K562 (cell line): ENCODE results near the gene ZNF502. TPM values are rescaled to one million over a fixed set of nuclear protein-coding genes. Genes with fewer than 3 reads are reported as not detected.

ENCODE experiments used
- CREBBP ChIP-seq: IDR thresholded peaks from one replicate; pipeline ENCODE4 v1.6.1; 2012; ENCODE audit warnings: low read depth, mild to moderate bottlenecking, control low read depth, inconsistent platforms, low read length
- CTCFL ChIP-seq: IDR thresholded peaks from 2 replicates; pipeline ENCODE4 v1.6.1; 2011; ENCODE audit warnings: borderline replicate concordance, low read depth, mild to moderate bottlenecking, moderate library complexity, low read length; ENCODE audit not compliant: insufficient read depth, poor library complexity, severe bottlenecking
- DPF2 ChIP-seq: fragments of 450-650 bp; IDR thresholded peaks from 2 replicates; pipeline ENCODE4 v1.6.1; 2016
- FOXK1 ChIP-seq: sonication (generic); formaldehyde crosslinking; IDR thresholded peaks from 2 replicates; pipeline ENCODE4 v1.8.0; 2022; ENCODE audit warnings: missing genetic modification reagents, mild to moderate bottlenecking, borderline replicate concordance
- GATAD2A ChIP-seq: fragments of 450-650 bp; IDR thresholded peaks from 2 replicates; pipeline ENCODE4 v1.6.1; 2017
- HDAC1 ChIP-seq, 2 experiments: fragments of 450-650 bp; IDR thresholded peaks; 2 replicates each; pipeline ENCODE4 v1.6.1; 2016 to 2017; ENCODE audit warnings: inconsistent platforms in 1 of 2, mild to moderate bottlenecking in 1 of 2, moderate library complexity in 1 of 2
- JUN ChIP-seq, 2 experiments: sonication (generic) in 1 of 2; formaldehyde crosslinking in 1 of 2; IDR thresholded peaks; 2 replicates each; pipeline versions ENCODE4 v1.6.1 to v1.8.0; 2012 to 2022; ENCODE audit warnings: borderline replicate concordance in 2 of 2, mild to moderate bottlenecking in 2 of 2, improper control_type of control experiment in 1 of 2, low read depth in 1 of 2, low read length in 1 of 2, missing genetic modification reagents in 1 of 2
- KDM5B ChIP-seq: fragments of 200-600 bp; sonication (generic); IDR thresholded peaks from 2 replicates; pipeline ENCODE4 v1.6.1; 2012; ENCODE audit warnings: low read depth, mild to moderate bottlenecking, moderate library complexity, low read length, control low read depth, inconsistent platforms; ENCODE audit not compliant: insufficient replicate concordance
- MITF ChIP-seq: IDR thresholded peaks from 2 replicates; pipeline ENCODE4 v1.6.1; 2014; ENCODE audit warnings: antibody characterized with exemption
- NR1H2 ChIP-seq: sonication (generic); formaldehyde crosslinking; IDR thresholded peaks from 2 replicates; pipeline ENCODE4 v1.4.0; 2020; ENCODE audit warnings: mild to moderate bottlenecking, missing genetic modification reagents
- RFX7 ChIP-seq: fragments of 250-450 bp; sonication (Bioruptor Pico); IDR thresholded peaks from 2 replicates; pipeline ENCODE4 v1.5.1; 2021; ENCODE audit warnings: mild to moderate bottlenecking
- RREB1 ChIP-seq: fragments of 250-450 bp; sonication (Bioruptor Pico); IDR thresholded peaks from 2 replicates; pipeline ENCODE4 v1.4.0; 2020
- SAFB ChIP-seq: fragments of 200-400 bp; formaldehyde crosslinking; IDR thresholded peaks from 2 replicates; pipeline ENCODE4 v1.6.1; 2017; ENCODE audit warnings: low read depth, low read length, borderline replicate concordance
- SNAPC5 ChIP-seq: fragments of 250-450 bp; sonication (Bioruptor Pico); IDR thresholded peaks from 2 replicates; pipeline ENCODE4 v1.8.0; 2021; ENCODE audit warnings: moderate library complexity, mild to moderate bottlenecking, inconsistent platforms
- SPI1 ChIP-seq: IDR thresholded peaks from 2 replicates; pipeline ENCODE4 v1.6.1; 2011; ENCODE audit warnings: low read depth, low read length, control low read depth, borderline replicate concordance
- TAF7 ChIP-seq: fragments of 450-650 bp; IDR thresholded peaks from 2 replicates; pipeline ENCODE4 v1.6.1; 2016; ENCODE audit warnings: missing genetic modification characterization, missing compliant biosample characterization
- polyA plus RNA-seq, 8 experiments: library from polyadenylated mRNA; depleted of rRNA in 4 of 8; stranded (reverse) in 5 of 8; unstranded in 3 of 8; fragments of >200 nt; fragmentation: Nextera tagmentation in 2 of 8; fragmentation: Illumina TruSeq in 1 of 8; extraction: Ambion mirVana in 2 of 8; extraction: Trizol in 1 of 8; gene quantifications; 2 replicates each; pipeline versions ENCODE4 v1.2.1 to v1.2.3, GENCODE V29; 2011 to 2014; ENCODE audit warnings: inconsistent platforms in 1 of 8, missing spikeins in 1 of 8
- total RNA-seq, 7 experiments: library from RNA; depleted of rRNA in 6 of 7; stranded (reverse); fragments of >200 nt in 6 of 7; fragmentation: Illumina TruSeq in 2 of 7; extraction: Trizol in 2 of 7; gene quantifications; 2 replicates each; pipeline versions ENCODE4 v1.2.1 to v1.2.3, GENCODE V29; 2011 to 2021; ENCODE audit warnings: low replicate concordance in 1 of 7

The ZNF502 gene
- total and polyA plus RNA-seq, 9 of the 15 experiments (the other 6 are each of a cell fraction or from before 2014, with no cell fraction given): 0.38 to 0.98 (median 0.67) TPM

- no peak for TF ChIP-seq MITF
- TF ChIP-seq RREB1 (CRISPR knock-in tag): 0 out of 2 replicates have a peak, but pooled peaks have one; percentile 27
- no peak for TF ChIP-seq NR1H2 (CRISPR knock-in tag)
- TF ChIP-seq SNAPC5 (CRISPR knock-in tag): no peak
- TF ChIP-seq CREBBP: no peak
- peak; percentile 83 for TF ChIP-seq JUN (IDR thresholded peaks at IDR 0.05; ENCODE audit: borderline replicate concordance, low read depth, low read length)
- TF ChIP-seq JUN (CRISPR knock-in tag; IDR thresholded peaks at IDR 0.05; ENCODE audit: borderline replicate concordance): peak; percentile 82; the same call in 1 of the 2 replicates
- no peak for TF ChIP-seq SAFB
- no peak for TF ChIP-seq CTCFL
- peak; percentile 81 for TF ChIP-seq TAF7
- no peak for TF ChIP-seq RFX7 (CRISPR knock-in tag)
- TF ChIP-seq FOXK1 (CRISPR knock-in tag): peak; percentile 90
- TF ChIP-seq GATAD2A: no peak
- TF ChIP-seq KDM5B: peak; percentile 92
- TF ChIP-seq HDAC1 (IDR thresholded peaks at IDR 0.05): peak in 1 of 2 experiments; percentile 98; a peak in 2 of 4 replicates
- no peak for TF ChIP-seq DPF2
- no peak for TF ChIP-seq SPI1
Measured at GRCh38 chr3:44761424-44762169, 49.1 kb downstream of the ZNF502 start, which contains the start of the genes KIAA1143 and KIF15 (continued).
